SK-N-SH (cell line): ENCODE results near the gene CEP85. TPM values are rescaled to one million over a fixed set of nuclear protein-coding genes. Genes with fewer than 3 reads are reported as not detected.

Source experiments
- CTCF ChIA-PET: fragments of 300-600, 350-600 bp; formaldehyde crosslinking; extraction: SDS; loops from one replicate; lab custom pipeline; 2021; lab: Yijun Ruan, JAX
- POLR2A ChIA-PET: fragments of 350-600 bp; sonication (Branson Sonifier 250); formaldehyde crosslinking; extraction: SDS; loops from one replicate; lab custom pipeline; 2020; ENCODE audit warnings: antibody characterized with exemption, inconsistent platforms; lab: Yijun Ruan, JAX
- DNase-seq: peaks from one replicate; pipeline ENCODE4 v3.0.0; 2012
- H2AFZ ChIP-seq: fragments of 200-600 bp; sonication (generic); 2 replicates; pipeline ENCODE4 v1.8.1; 2016; ENCODE audit warnings: antibody characterized with exemption, mild to moderate bottlenecking, low read depth
- H3F3A ChIP-seq: fragments of 200-600 bp; sonication (generic); replicated peaks from 2 replicates; pipeline ENCODE3; 2016; ENCODE audit warnings: antibody characterized with exemption, mild to moderate bottlenecking; ENCODE audit not compliant: insufficient read depth
- H3K27ac ChIP-seq, 2 experiments: fragments of 200-500 bp in 1 of 2; fragments of 200-600 bp in 1 of 2; sonication (Bioruptor generic) in 1 of 2; sonication (generic), shearing (Covaris generic) in 1 of 2; 2 replicates each; pipeline versions ENCODE4 v1.5.1 to v1.6.1; 2014 to 2016; ENCODE audit warnings: low read depth in 2 of 2, inconsistent platforms in 1 of 2, low read length in 1 of 2, mild to moderate bottlenecking in 1 of 2, mixed read lengths in 1 of 2
- H3K27me3 ChIP-seq: fragments of 200-600 bp; sonication (generic), shearing (Covaris generic); 2 replicates; pipeline ENCODE4 v1.6.1; 2016; ENCODE audit warnings: mixed run types; ENCODE audit not compliant: insufficient read depth
- H3K36me3 ChIP-seq, 2 experiments: fragments of 200-500 bp in 1 of 2; fragments of 200-600 bp in 1 of 2; sonication (Bioruptor generic) in 1 of 2; sonication (generic) in 1 of 2; replicated peaks in 1 of 2; 2 replicates each; pipeline versions ENCODE3 to v1.5.1; 2014 to 2016; ENCODE audit warnings: low read length in 1 of 2, mild to moderate bottlenecking in 1 of 2; ENCODE audit not compliant: insufficient read depth in 2 of 2, control insufficient read depth in 1 of 2
- H3K4me1 ChIP-seq, 2 experiments: fragments of 200-500 bp in 1 of 2; fragments of 200-600 bp in 1 of 2; sonication (Bioruptor generic) in 1 of 2; sonication (generic), shearing (Covaris generic) in 1 of 2; 2 replicates each; pipeline versions ENCODE4 v1.5.1 to v1.6.1; 2014 to 2016; ENCODE audit warnings: low read depth in 1 of 2, low read length in 1 of 2, mixed run types in 1 of 2; ENCODE audit not compliant: insufficient read depth in 2 of 2, control insufficient read depth in 1 of 2
- H3K4me2 ChIP-seq: fragments of 200-600 bp; sonication (generic), shearing (Covaris generic); 2 replicates; pipeline ENCODE4 v1.6.1; 2017; ENCODE audit warnings: mixed run types
- H3K4me3 ChIP-seq, 2 experiments: fragments of 200-500 bp in 1 of 2; fragments of 200-600 bp in 1 of 2; sonication (Bioruptor generic) in 1 of 2; sonication (generic), shearing (Covaris generic) in 1 of 2; 2 replicates each; pipeline versions ENCODE4 v1.5.1 to v1.8.1; 2014 to 2016; ENCODE audit warnings: low read depth in 2 of 2, inconsistent platforms in 1 of 2, low read length in 1 of 2, mild to moderate bottlenecking in 1 of 2, mixed read lengths in 1 of 2, moderate library complexity in 1 of 2
- H3K79me2 ChIP-seq: fragments of 200-600 bp; sonication (generic); 2 replicates; pipeline ENCODE4 v1.8.1; 2017; ENCODE audit warnings: mild to moderate bottlenecking; ENCODE audit not compliant: insufficient read depth
- H3K9ac ChIP-seq: fragments of 200-600 bp; sonication (generic); 2 replicates; pipeline ENCODE4 v1.6.1; 2017; ENCODE audit warnings: mixed run types
- H3K9me2 ChIP-seq: fragments of 200-600 bp; sonication (generic); 2 replicates; pipeline ENCODE4 v1.6.1; 2017; ENCODE audit warnings: mixed run types
- H3K9me3 ChIP-seq: fragments of 200-600 bp; sonication (generic); 2 replicates; pipeline ENCODE4 v1.6.1; 2017; ENCODE audit warnings: mixed run types, mild to moderate bottlenecking, moderate library complexity
- H4K20me1 ChIP-seq: fragments of 200-600 bp; sonication (generic); 2 replicates; pipeline ENCODE4 v1.6.1; 2017; ENCODE audit warnings: mild to moderate bottlenecking, mixed run types; ENCODE audit not compliant: insufficient read depth
- ELF1 ChIP-seq: IDR thresholded peaks from 2 replicates; pipeline ENCODE4 v1.4.0; 2012
- EP300 ChIP-seq, 2 experiments: IDR thresholded peaks; 2 replicates each; pipeline versions ENCODE4 v1.4.0 to v1.6.1; 2012; ENCODE audit warnings: borderline replicate concordance in 1 of 2, low read depth in 1 of 2, low read length in 1 of 2
- FOSL2 ChIP-seq: IDR thresholded peaks from 2 replicates; pipeline ENCODE4 v1.4.0; 2012; ENCODE audit warnings: low read depth, mild to moderate bottlenecking, moderate library complexity, borderline replicate concordance
- FOXJ3 ChIP-seq: sonication (generic); formaldehyde crosslinking; IDR thresholded peaks from 2 replicates; pipeline ENCODE4 v1.5.1; 2020; ENCODE audit warnings: mild to moderate bottlenecking, missing genetic modification reagents
- GABPA ChIP-seq: IDR thresholded peaks from 2 replicates; pipeline ENCODE4 v1.4.0; 2012; ENCODE audit warnings: low read depth, mild to moderate bottlenecking
- JUND ChIP-seq: IDR thresholded peaks from 2 replicates; pipeline ENCODE4 v1.4.0; 2012
- MEF2A ChIP-seq: IDR thresholded peaks from 2 replicates; pipeline ENCODE4 v1.4.0; 2012; ENCODE audit warnings: low read depth, borderline replicate concordance
- NFIC ChIP-seq: IDR thresholded peaks from 2 replicates; pipeline ENCODE4 v1.4.0; 2012; ENCODE audit warnings: borderline replicate concordance
- POLR2AphosphoS5 ChIP-seq: IDR thresholded peaks from 2 replicates; pipeline ENCODE4 v1.6.1; 2012; ENCODE audit warnings: low read depth, low read length
- RAD21 ChIP-seq: IDR thresholded peaks from 2 replicates; pipeline ENCODE4 v1.6.1; 2012; ENCODE audit warnings: mild to moderate bottlenecking, low read length
- RCOR1 ChIP-seq: fragments of 150-350 bp; IDR thresholded peaks from 2 replicates; pipeline ENCODE4 v1.6.1; 2017; ENCODE audit warnings: antibody characterized with exemption, low read length
- SMC3 ChIP-seq: IDR thresholded peaks from 2 replicates; pipeline ENCODE4 v1.6.1; 2012; ENCODE audit warnings: low read depth, low read length, improper control_type of control experiment
- TAF1 ChIP-seq: IDR thresholded peaks from 2 replicates; pipeline ENCODE4 v1.6.1; 2012; ENCODE audit warnings: low read depth, mild to moderate bottlenecking, low read length, moderate library complexity, borderline replicate concordance
- TCF12 ChIP-seq: IDR thresholded peaks from 2 replicates; pipeline ENCODE4 v1.4.0; 2012
- TEAD4 ChIP-seq: IDR thresholded peaks from 2 replicates; pipeline ENCODE4 v1.4.0; 2012; ENCODE audit warnings: mild to moderate bottlenecking, borderline replicate concordance; ENCODE audit not compliant: insufficient read depth
- USF1 ChIP-seq: IDR thresholded peaks from 2 replicates; pipeline ENCODE4 v1.4.0; 2012; ENCODE audit warnings: low read depth, borderline replicate concordance
- ZBTB33 ChIP-seq: IDR thresholded peaks from 2 replicates; pipeline ENCODE4 v1.4.0; 2012; ENCODE audit warnings: low read depth, borderline replicate concordance
- WGBS: methylation state at CpG from one replicate; pipeline ENCODE4 v1.1.6; 2017; ENCODE audit warnings: low lambda C conversion rate; 5-methylcytosine and 5-hydroxymethylcytosine counted together
- polyA plus RNA-seq, 3 experiments: library from polyadenylated mRNA; depleted of rRNA; stranded (reverse); fragments of >200 nt; gene quantifications; 2 replicates each; pipeline ENCODE4 v1.2.3, GENCODE V29; 2012
- TF ChIP-seq, protein P1 (sequence below): IDR thresholded peaks from 2 replicates; pipeline ENCODE4 v1.6.1; 2012; ENCODE audit warnings: mild to moderate bottlenecking, low read depth, low read length, moderate library complexity
- TF ChIP-seq, protein P2 (sequence below): IDR thresholded peaks from 2 replicates; pipeline ENCODE4 v1.4.0; 2012; ENCODE audit warnings: low read depth

CEP85 gene
- polyA plus RNA-seq, 1 of the 3 experiments (the other 2 are of a cell fraction), result 12.1 TPM

- CTCF ChIA-PET, result interaction anchor here (0.6 to 1.6 kb wide), 4 partner anchors 15 to 36 kb away, joined by 3 to 7 read pairs (median 4); partner anchors contain the start of genes CEP85 and ZNF593
- POLR2A ChIA-PET, result no interaction called here
These were observed 36.2 kb upstream of the CEP85 start for GRCh38 chr1:26197813-26198212.

More at GRCh38 chr1:26197813-26198212, 36.2 kb upstream of the CEP85 start:
- Histone ChIP-seq H4K20me1 (no peaks in the 10 kb centered on the region), H3K4me1 (no peaks in the 10 kb centered on the region)
- TF ChIP-seq MEF2A (no peak), FOSL2 (no peak), RAD21 (no peak), TCF12 (no peak), NFIC (no peak), ZBTB33 (no peak), TEAD4 (no peak), POLR2AphosphoS5 (no peak), FOXJ3 (CRISPR knock-in tag) (no peak), USF1 (no peak), GABPA (no peak), SMC3 (no peak), RCOR1 (no peak), EP300 (IDR thresholded peaks at IDR 0.05; ENCODE audit: borderline replicate concordance in 1 of 2, low read depth in 1 of 2, low read length in 1 of 2) (no peak), JUND (no peak), ELF1 (no peak), TAF1 (no peak)
- TF ChIP-seq, protein P1, sequence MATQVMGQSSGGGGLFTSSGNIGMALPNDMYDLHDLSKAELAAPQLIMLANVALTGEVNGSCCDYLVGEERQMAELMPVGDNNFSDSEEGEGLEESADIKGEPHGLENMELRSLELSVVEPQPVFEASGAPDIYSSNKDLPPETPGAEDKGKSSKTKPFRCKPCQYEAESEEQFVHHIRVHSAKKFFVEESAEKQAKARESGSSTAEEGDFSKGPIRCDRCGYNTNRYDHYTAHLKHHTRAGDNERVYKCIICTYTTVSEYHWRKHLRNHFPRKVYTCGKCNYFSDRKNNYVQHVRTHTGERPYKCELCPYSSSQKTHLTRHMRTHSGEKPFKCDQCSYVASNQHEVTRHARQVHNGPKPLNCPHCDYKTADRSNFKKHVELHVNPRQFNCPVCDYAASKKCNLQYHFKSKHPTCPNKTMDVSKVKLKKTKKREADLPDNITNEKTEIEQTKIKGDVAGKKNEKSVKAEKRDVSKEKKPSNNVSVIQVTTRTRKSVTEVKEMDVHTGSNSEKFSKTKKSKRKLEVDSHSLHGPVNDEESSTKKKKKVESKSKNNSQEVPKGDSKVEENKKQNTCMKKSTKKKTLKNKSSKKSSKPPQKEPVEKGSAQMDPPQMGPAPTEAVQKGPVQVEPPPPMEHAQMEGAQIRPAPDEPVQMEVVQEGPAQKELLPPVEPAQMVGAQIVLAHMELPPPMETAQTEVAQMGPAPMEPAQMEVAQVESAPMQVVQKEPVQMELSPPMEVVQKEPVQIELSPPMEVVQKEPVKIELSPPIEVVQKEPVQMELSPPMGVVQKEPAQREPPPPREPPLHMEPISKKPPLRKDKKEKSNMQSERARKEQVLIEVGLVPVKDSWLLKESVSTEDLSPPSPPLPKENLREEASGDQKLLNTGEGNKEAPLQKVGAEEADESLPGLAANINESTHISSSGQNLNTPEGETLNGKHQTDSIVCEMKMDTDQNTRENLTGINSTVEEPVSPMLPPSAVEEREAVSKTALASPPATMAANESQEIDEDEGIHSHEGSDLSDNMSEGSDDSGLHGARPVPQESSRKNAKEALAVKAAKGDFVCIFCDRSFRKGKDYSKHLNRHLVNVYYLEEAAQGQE, result no peak
- TF ChIP-seq, protein P2, sequence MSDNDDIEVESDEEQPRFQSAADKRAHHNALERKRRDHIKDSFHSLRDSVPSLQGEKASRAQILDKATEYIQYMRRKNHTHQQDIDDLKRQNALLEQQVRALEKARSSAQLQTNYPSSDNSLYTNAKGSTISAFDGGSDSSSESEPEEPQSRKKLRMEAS, result no peak
- TF ChIP-seq, all 33 proteins: peak for 0
- WGBS, result 19% methylated on average over 2 of the region's 11 CpGs
- H3K27me3 ChIP-seq, result no peaks in the 10 kb centered on the region; the same call in 1 of the 2 replicates
- H3K79me2 ChIP-seq, result no peaks in the 10 kb centered on the region
- no peaks in the 10 kb centered on the region for H3K9me2 ChIP-seq
- no peaks in the 10 kb centered on the region for H3K9me3 ChIP-seq
- no peaks in the 10 kb centered on the region for H3K36me3 ChIP-seq
- H3F3A ChIP-seq, result no peaks in the 10 kb centered on the region
- no peak overlapping the region for H3K4me2 ChIP-seq
- no peak overlapping the region for H3K9ac ChIP-seq
- H3K27ac ChIP-seq, result no peak overlapping the region
- H2AFZ ChIP-seq, result no peak overlapping the region
- no peak overlapping the region for H3K4me3 ChIP-seq
- DNase-seq, result no peak
